Adrenal gland (tissue), 12 donors: ENCODE measurements around the gene AGBL4. TPM values are rescaled to one million over a fixed set of nuclear protein-coding genes. Genes with fewer than 3 reads are reported as not detected.

Experiments
- DNase-seq, 7 donors: peaks; one replicate each; pipeline ENCODE4 v3.0.0-alpha.2; 2019 to 2020
- H3K27ac ChIP-seq, 5 donors: fragments of 200-600 bp; sonication (generic) in 4 of 5; 1 replicate in 3 of 5; 2 replicates in 2 of 5; pipeline versions ENCODE4 v1.5.1 to v1.8.0; 2016 to 2020; ENCODE audit warnings: mild to moderate bottlenecking in 1 of 5
- H3K27me3 ChIP-seq: fragments of 200-600 bp; 2 replicates; pipeline ENCODE4 v1.8.0; 2021
- H3K36me3 ChIP-seq, 2 donors: fragments of 200-600 bp; replicated peaks in 1 of 2; 1 replicate in 1 of 2; 2 replicates in 1 of 2; pipeline versions ENCODE4 v1.5.1 to v1.8.0; 2018 to 2022
- H3K4me1 ChIP-seq, 2 donors: fragments of 200-600 bp; replicated peaks in 1 of 2; 1 replicate in 1 of 2; 2 replicates in 1 of 2; pipeline versions ENCODE4 v1.5.1 to v1.8.0; 2018 to 2021
- H3K4me3 ChIP-seq, 4 donors: fragments of 200-600 bp; sonication (generic) in 3 of 4; one replicate each; pipeline ENCODE4 v1.5.1; 2016 to 2018
- H3K9me3 ChIP-seq, 3 donors: fragments of 200-600 bp; sonication (generic) in 1 of 3; replicated peaks in 1 of 3; 1 replicate in 2 of 3; 2 replicates in 1 of 3; pipeline versions ENCODE4 v1.5.1 to v1.8.0; 2016 to 2021
- POLR2A ChIP-seq, 2 donors: fragments of 450-650 bp; IDR thresholded peaks; one replicate each; pipeline ENCODE4 v1.6.1; 2017; ENCODE audit warnings: antibody characterized with exemption in 2 of 2, mild to moderate bottlenecking in 2 of 2, moderate library complexity in 1 of 2
- WGBS, 4 donors: extraction: QIAGEN DNeasy Blood & Tissue Kit in 2 of 4; methylation state at CpG; one replicate each; pipeline versions ENCODE4 v1.1.5 to v1.1.7; 2013 to 2017; 5-methylcytosine and 5-hydroxymethylcytosine counted together
- intact Hi-C, 2 donors: fragments of 100-400 bp; cut with DNase I; formaldehyde crosslinking; loops; one replicate each; pipeline versions ENCODE4 v1.14.1 to v1.15.0; 2022 to 2023
- polyA plus RNA-seq, 3 donors: library from polyadenylated mRNA; stranded (reverse); fragments of 200-250 nt in 2 of 3; fragments of 350-450 nt in 1 of 3; fragmentation: Illumina TruSeq in 1 of 3; extraction: RNeasy Lipid Tissue Mini Kit (QIAGEN cat#74804) in 1 of 3; gene quantifications; one replicate each; pipeline ENCODE4 v1.2.3, GENCODE V29; 2013 to 2014
- total RNA-seq, 9 donors: library from RNA; depleted of rRNA in 4 of 9; stranded (reverse); fragments of >200 nt in 4 of 9; fragments of 120-200 nt in 1 of 9; fragmentation: NEBNext Ultra II Directional in 1 of 9; extraction: Animal tissue kit (Norgen Biotek cat#: 25700) in 1 of 9; gene quantifications; one replicate each; pipeline versions ENCODE4 v1.1.0 to v1.2.4, GENCODE V29; 2013 to 2023
- TF ChIP-seq, protein P1 (sequence below), 6 experiments: fragments of 450-650 bp in 4 of 6; fragments of 200-600 bp in 2 of 6; sonication (generic) in 1 of 6; IDR thresholded peaks; 1 replicate in 5 of 6; 2 replicates in 1 of 6; pipeline versions ENCODE4 v1.5.1 to v1.8.0; 2016 to 2021; ENCODE audit warnings: antibody characterized with exemption in 6 of 6, mild to moderate bottlenecking in 2 of 6, moderate library complexity in 1 of 6
- donor health status: healthy with polysubstance abuse.
- donor health status: Bipolar disorder and iron deficiency.
- donor health status: DM: yes; HTN: yes; CAD: no.
- donor health status: DM: no; HTN: no; CAD: no.
- donor health status: DM: no; HTN: no; CAD: no.
- donor health status: DM: yes; HTN: yes; CAD: no.

Gene AGBL4
- total and polyA plus RNA-seq, 12 donors, result 0.10 to 1.9 (median 0.80) TPM; not detected in 2

DNA sequence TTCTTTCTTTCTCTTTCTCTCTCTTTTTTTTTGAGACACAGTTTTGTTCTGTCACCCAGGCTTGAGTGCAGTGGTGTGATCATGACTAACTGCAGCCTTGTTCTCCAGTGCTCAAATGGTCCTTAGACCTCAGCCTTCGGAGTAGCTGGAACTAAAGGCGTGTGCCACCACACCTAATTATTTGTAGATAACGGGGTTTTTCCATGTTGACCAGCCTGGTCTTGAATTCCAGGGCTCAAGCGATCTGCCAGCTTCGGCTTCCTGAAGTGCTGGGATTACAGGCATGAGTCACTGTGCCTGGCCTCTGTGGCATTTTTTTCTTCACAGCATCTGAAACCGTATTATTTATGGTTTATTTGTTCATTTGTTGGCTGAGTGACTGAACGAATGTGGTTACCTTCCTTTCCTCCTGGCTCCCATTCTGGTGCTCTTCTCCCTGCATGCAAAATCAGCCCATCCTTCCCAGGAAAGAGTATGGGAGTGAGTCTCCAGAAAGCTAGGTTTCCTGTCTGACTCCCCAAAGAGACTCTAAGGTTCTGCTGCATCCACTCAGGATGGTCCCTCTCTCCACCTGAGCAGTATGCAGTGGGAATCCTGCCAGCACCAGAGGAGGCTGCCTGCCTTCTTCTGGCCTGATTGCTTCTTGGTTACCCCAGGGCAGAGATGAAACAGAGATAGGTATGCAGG, 1092.1 kb downstream of the AGBL4 start:
- no peaks in the 10 kb centered on the region for H3K27me3 ChIP-seq
- TF ChIP-seq POLR2A (IDR thresholded peaks at IDR 0.05), result no peak
- TF ChIP-seq, protein P1, sequence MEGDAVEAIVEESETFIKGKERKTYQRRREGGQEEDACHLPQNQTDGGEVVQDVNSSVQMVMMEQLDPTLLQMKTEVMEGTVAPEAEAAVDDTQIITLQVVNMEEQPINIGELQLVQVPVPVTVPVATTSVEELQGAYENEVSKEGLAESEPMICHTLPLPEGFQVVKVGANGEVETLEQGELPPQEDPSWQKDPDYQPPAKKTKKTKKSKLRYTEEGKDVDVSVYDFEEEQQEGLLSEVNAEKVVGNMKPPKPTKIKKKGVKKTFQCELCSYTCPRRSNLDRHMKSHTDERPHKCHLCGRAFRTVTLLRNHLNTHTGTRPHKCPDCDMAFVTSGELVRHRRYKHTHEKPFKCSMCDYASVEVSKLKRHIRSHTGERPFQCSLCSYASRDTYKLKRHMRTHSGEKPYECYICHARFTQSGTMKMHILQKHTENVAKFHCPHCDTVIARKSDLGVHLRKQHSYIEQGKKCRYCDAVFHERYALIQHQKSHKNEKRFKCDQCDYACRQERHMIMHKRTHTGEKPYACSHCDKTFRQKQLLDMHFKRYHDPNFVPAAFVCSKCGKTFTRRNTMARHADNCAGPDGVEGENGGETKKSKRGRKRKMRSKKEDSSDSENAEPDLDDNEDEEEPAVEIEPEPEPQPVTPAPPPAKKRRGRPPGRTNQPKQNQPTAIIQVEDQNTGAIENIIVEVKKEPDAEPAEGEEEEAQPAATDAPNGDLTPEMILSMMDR (IDR thresholded peaks at IDR 0.05), result no peak
- no peaks in the 10 kb centered on the region for H3K36me3 ChIP-seq
- no peaks in the 10 kb centered on the region for H3K9me3 ChIP-seq
- 12 to 43% (median 33%) methylated on average over 7 of the region's 7 CpGs for WGBS, 4 donors
- H3K27ac ChIP-seq, result peak overlapping the region in 1 of 5 donors; percentile 24
- peaks cover 0 to 9% of the 10 kb centered on the region in 2 donors for H3K4me1 ChIP-seq
- intact Hi-C loops, result no loop called here
- H3K4me3 ChIP-seq, result no peak overlapping the region
- DNase-seq, result peak; percentile 17 to 62 (median 43)

DNA sequence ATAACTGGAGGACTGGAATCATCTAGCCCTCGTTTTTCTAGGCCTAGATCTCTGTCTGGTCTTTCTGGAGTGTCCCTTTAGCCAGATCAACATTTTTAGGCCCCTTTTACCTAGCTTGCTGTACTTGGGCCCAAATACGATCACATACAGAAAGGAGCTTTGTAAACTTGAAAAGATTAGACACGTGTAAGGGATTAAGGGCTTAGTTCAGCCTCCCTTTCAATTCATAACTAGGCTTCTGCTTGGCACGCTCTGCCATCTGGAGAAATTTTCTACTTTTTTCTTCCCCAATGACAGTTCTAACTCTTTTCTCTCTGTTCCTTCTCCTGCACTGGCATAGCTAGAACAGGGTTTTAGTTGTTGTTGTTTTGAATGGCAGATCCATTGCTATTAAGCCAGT, 1093.7 kb downstream of the AGBL4 start:
- Histone ChIP-seq H3K4me1 (peaks cover 0 to 9% of the 10 kb centered on the region in 2 donors), H3K36me3 (no peaks in the 10 kb centered on the region), H3K4me3 (no peak overlapping the region), H3K27me3 (no peaks in the 10 kb centered on the region), H3K27ac (no peak overlapping the region), H3K9me3 (no peaks in the 10 kb centered on the region)
- no peak for DNase-seq
- WGBS, 4 donors, result 77 to 86% (median 83%) methylated on average over 4 of the region's 4 CpGs
- intact Hi-C loops, result no loop called here
- TF ChIP-seq POLR2A (IDR thresholded peaks at IDR 0.05), result no peak
- TF ChIP-seq, protein P1 (IDR thresholded peaks at IDR 0.05), result no peak

DNA sequence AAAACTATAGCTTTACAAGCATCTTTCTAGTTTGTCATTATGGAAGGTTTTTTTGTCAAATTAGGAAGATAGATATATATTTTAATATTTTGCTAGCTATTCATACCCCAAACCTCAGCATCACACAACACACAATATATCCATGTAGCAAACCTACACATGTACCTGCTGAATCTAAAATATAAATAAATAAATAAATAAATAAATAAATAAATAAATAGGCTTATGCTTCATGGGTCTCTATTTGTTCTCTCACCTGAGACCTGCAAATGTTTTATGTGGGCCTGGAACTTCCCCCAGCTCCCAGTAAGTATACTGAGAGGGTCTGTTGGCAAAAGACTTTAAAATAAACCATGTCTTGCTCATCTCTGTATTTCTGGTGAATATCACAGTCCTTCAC, 1099.7 kb downstream of the AGBL4 start:
- no peak overlapping the region for H3K27ac ChIP-seq
- no peak for DNase-seq
- no peak overlapping the region for H3K4me3 ChIP-seq
- no peaks in the 10 kb centered on the region for H3K9me3 ChIP-seq
- no peaks in the 10 kb centered on the region for H3K4me1 ChIP-seq
- intact Hi-C loops, result no loop called here
- no peak for TF ChIP-seq POLR2A (IDR thresholded peaks at IDR 0.05)
- TF ChIP-seq, protein P1 (IDR thresholded peaks at IDR 0.05), result no peak
- H3K27me3 ChIP-seq, result no peaks in the 10 kb centered on the region
- H3K36me3 ChIP-seq, result no peaks in the 10 kb centered on the region

DNA sequence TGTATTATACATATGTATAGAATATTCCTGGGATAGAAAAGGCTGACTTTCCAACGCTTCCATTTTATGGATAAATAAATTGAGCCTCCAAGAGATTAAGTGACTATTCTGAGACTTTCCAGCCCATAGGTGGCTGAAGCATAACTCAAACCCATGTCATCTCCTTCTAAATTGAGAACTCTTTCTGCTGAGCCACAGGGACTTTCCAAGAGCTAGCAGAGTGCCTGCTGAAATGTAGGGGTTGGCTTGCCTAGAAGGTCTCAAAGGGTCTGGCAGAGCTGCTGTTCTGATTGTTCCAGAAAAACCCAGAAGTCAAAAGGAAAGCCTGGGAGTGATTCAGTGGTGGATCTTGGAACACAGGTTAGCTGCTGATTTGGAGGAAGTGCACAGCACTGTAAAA, 1100.6 kb downstream of the AGBL4 start:
- WGBS, 4 donors, result 79 to 89% (median 87%) methylated on average over 1 of the region's 1 CpG
- TF ChIP-seq, protein P1 (IDR thresholded peaks at IDR 0.05), result no peak
- no peak for TF ChIP-seq POLR2A (IDR thresholded peaks at IDR 0.05)
- H3K9me3 ChIP-seq, result no peaks in the 10 kb centered on the region
- peaks cover 0 to 1% of the 10 kb centered on the region in 2 donors for H3K4me1 ChIP-seq
- no peaks in the 10 kb centered on the region for H3K27me3 ChIP-seq
- no peaks in the 10 kb centered on the region for H3K36me3 ChIP-seq
- intact Hi-C loops, result no loop called here
- no peak overlapping the region for H3K27ac ChIP-seq
- no peak for DNase-seq
- no peak overlapping the region for H3K4me3 ChIP-seq
